Lung (tissue), 12 donors: Measurements from ENCODE around the gene NSUN5. TPM values are rescaled to one million over a fixed set of nuclear protein-coding genes. Genes with fewer than 3 reads are reported as not detected.
A peak's percentile ranks its signal among the peaks of the same experiment; 100 is the strongest.
"Not testable (repeated sequence)": the region's sequence is repeated elsewhere in the genome, so short reads cannot be mapped to it uniquely, and the experiment has no call there.

ENCODE experiments used
- ATAC-seq: fragments of 200-7000 bp; cut with Tn5 transposase; one replicate; pipeline ENCODE4 v1.9.1; 2020; ENCODE audit warnings: moderate number of reproducible peaks; ENCODE audit not compliant: insufficient read depth, low FRiP score
- DNase-seq, 3 donors: peaks; one replicate each; pipeline ENCODE4 v3.0.0-alpha.2; 2013 to 2017
- H3K27ac ChIP-seq, 2 donors: one replicate each; pipeline ENCODE4 v1.5.1; 2013; ENCODE audit warnings: mild to moderate bottlenecking in 2 of 2, moderate library complexity in 2 of 2, control low read depth in 1 of 2, inconsistent platforms in 1 of 2, low read depth in 1 of 2, low read length in 1 of 2
- H3K27me3 ChIP-seq, 3 donors: one replicate each; pipeline ENCODE4 v1.5.1; 2013; ENCODE audit warnings: low read length in 2 of 3; ENCODE audit not compliant: control insufficient read depth in 3 of 3, insufficient read depth in 3 of 3
- H3K36me3 ChIP-seq, 4 donors: one replicate each; pipeline ENCODE4 v1.5.1; 2013; ENCODE audit warnings: low read length in 4 of 4, mild to moderate bottlenecking in 1 of 4, moderate library complexity in 1 of 4; ENCODE audit not compliant: control insufficient read depth in 4 of 4, insufficient read depth in 4 of 4
- H3K4me1 ChIP-seq, 5 donors: one replicate each; pipeline ENCODE4 v1.5.1; 2013; ENCODE audit warnings: low read length in 5 of 5, mild to moderate bottlenecking in 2 of 5, moderate library complexity in 1 of 5; ENCODE audit not compliant: control insufficient read depth in 5 of 5, insufficient read depth in 5 of 5
- H3K4me3 ChIP-seq: one replicate; pipeline ENCODE4 v1.5.1; 2013; ENCODE audit warnings: mild to moderate bottlenecking, control low read depth, moderate library complexity
- H3K9ac ChIP-seq, 2 donors: one replicate each; pipeline ENCODE4 v1.5.1; 2013; ENCODE audit warnings: low read length in 2 of 2, control low read depth in 1 of 2; ENCODE audit not compliant: insufficient read depth in 1 of 2
- H3K9me3 ChIP-seq, 4 donors: one replicate each; pipeline ENCODE4 v1.5.1; 2013; ENCODE audit warnings: low read length in 3 of 4, mild to moderate bottlenecking in 1 of 4, moderate library complexity in 1 of 4; ENCODE audit not compliant: control insufficient read depth in 4 of 4, insufficient read depth in 3 of 4
- CTCF ChIP-seq: IDR thresholded peaks from 2 replicates; pipeline ENCODE4 v1.5.1; 2012; ENCODE audit warnings: mild to moderate bottlenecking; ENCODE audit errors: control extremely low read depth, extremely low read depth
- WGBS, 2 donors: extraction: QIAGEN DNeasy Blood & Tissue Kit; methylation state at CpG; one replicate each; pipeline ENCODE4 v1.1.7; 2013; 5-methylcytosine and 5-hydroxymethylcytosine counted together
- polyA plus RNA-seq, 2 donors: library from polyadenylated mRNA; stranded (reverse); fragments of 200-250 nt; gene quantifications; one replicate each; pipeline ENCODE4 v1.2.1, GENCODE V29; 2013
- total RNA-seq, 2 donors: library from RNA; depleted of rRNA in 1 of 2; stranded (reverse); fragments of >200 nt in 1 of 2; gene quantifications; one replicate each; pipeline ENCODE4 v1.2.1, GENCODE V29; 2014 to 2021
- donor health status: control.
- donor health status: control.
- donor health status: Bipolar disorder and iron deficiency.
- donor health status: healthy.
- donor health status: DM: yes; HTN: yes; CAD: no.

NSUN5 gene
- total and polyA plus RNA-seq, 4 donors: 14.9 to 35.3 (median 27.8) TPM

- H3K4me1 ChIP-seq, H3K36me3 ChIP-seq, ATAC-seq, H3K4me3 ChIP-seq, H3K27ac ChIP-seq, H3K9me3 ChIP-seq, H3K9ac ChIP-seq, H3K27me3 ChIP-seq: not testable (repeated sequence)
- peak; percentile 22 for TF ChIP-seq CTCF
- peak; percentile 58 to 69 (median 60) for DNase-seq
- WGBS, 2 donors: 14 to 20% methylated on average over 30 to 31 of the region's 31 CpGs
These were observed 15.6 kb upstream of the NSUN5 start for GRCh38 chr7:73324081-73324845.

GRCh38 chr7:73323434-73324080 is 14.9 kb upstream of the NSUN5 start:
- not testable (repeated sequence) for DNase-seq, ATAC-seq, H3K9me3 ChIP-seq, H3K4me3 ChIP-seq, H3K36me3 ChIP-seq, H3K9ac ChIP-seq, H3K4me1 ChIP-seq, H3K27ac ChIP-seq, H3K27me3 ChIP-seq
- 70 to 77% methylated on average over 5 of the region's 5 CpGs for WGBS, 2 donors

GRCh38 chr7:73320009-73320408 is 11.4 kb upstream of the NSUN5 start:
- 69 to 83% methylated on average over 8 to 9 of the region's 9 CpGs for WGBS, 2 donors
- ATAC-seq, H3K27ac ChIP-seq, H3K27me3 ChIP-seq, DNase-seq, H3K4me3 ChIP-seq, H3K9ac ChIP-seq, H3K36me3 ChIP-seq, H3K4me1 ChIP-seq, H3K9me3 ChIP-seq: not testable (repeated sequence)

GRCh38 chr7:73319541-73319940 is 10.9 kb upstream of the NSUN5 start:
- not testable (repeated sequence) for H3K9me3 ChIP-seq, DNase-seq, H3K36me3 ChIP-seq, H3K27me3 ChIP-seq, H3K4me1 ChIP-seq, H3K4me3 ChIP-seq, ATAC-seq, H3K9ac ChIP-seq
- peak overlapping the region in 1 of 2 donors; percentile 5 for H3K27ac ChIP-seq
- 62 to 81% methylated on average over 9 of the region's 9 CpGs for WGBS, 2 donors

- not testable (repeated sequence) for H3K4me3 ChIP-seq
- WGBS, 2 donors: 84 to 87% methylated on average over 9 to 16 of the region's 18 CpGs
These were observed 10.1 kb upstream of the NSUN5 start for GRCh38 chr7:73318656-73319204.

More at GRCh38 chr7:73318656-73319204, 10.1 kb upstream of the NSUN5 start:
- not testable (repeated sequence) for H3K4me1 ChIP-seq, H3K9me3 ChIP-seq, ATAC-seq, H3K36me3 ChIP-seq, H3K9ac ChIP-seq, H3K27me3 ChIP-seq, H3K27ac ChIP-seq, DNase-seq
